Activated CD4-positive, alpha-beta T cell treated with anti-CD3 and anti-CD28 coated beads, Interleukin-2, amount 50 U/mL, for 24 hours (primary cell): ENCODE measurements around the gene ZNF576.
"Not testable (repeated sequence)": the region's sequence is repeated elsewhere in the genome, so short reads cannot be mapped to it uniquely, and the experiment has no call there.

Experiments
- DNase-seq, 2 donors: peaks; one replicate each; pipeline ENCODE4 v3.0.0-alpha.2; 2020; ENCODE audit warnings: low read depth in 1 of 2, low spot score in 1 of 2

ZNF576 gene

DNA sequence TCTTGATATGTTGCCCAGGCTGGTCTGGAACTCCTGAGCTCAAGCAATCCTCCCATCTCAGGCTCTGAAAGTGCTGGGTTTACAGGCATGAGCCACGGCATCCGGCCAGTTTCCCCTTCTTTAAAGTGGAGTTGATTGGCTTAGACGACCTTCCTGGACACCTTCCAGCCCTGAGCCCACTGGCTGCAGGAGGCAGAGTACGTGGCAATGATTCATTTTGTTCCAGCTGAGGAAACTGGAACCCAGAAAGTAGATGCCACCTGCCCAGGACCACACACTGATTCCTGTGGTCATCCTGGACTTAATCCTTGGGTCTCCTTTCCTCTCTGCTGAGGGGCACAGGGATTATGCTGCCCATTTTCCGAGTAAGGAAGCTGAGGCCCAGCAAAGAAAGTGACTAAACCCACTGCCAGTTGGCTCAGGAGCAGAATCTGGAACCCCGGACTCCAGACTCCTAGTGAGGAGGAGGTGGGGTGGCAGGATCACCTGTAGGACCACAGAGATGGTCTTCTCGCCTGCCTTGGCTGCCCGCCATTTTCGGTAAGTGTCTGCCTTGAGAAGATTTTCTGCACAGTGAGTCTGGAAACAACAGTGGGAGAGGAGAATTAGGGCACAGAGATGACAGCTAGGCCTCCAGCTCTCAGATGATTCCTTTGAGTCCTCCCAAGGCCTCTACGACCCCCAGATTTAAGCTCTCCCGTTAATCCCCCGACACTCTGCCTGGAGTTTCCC, 21.8 kb upstream of the ZNF576 start:
- DNase-seq = no peak

DNA sequence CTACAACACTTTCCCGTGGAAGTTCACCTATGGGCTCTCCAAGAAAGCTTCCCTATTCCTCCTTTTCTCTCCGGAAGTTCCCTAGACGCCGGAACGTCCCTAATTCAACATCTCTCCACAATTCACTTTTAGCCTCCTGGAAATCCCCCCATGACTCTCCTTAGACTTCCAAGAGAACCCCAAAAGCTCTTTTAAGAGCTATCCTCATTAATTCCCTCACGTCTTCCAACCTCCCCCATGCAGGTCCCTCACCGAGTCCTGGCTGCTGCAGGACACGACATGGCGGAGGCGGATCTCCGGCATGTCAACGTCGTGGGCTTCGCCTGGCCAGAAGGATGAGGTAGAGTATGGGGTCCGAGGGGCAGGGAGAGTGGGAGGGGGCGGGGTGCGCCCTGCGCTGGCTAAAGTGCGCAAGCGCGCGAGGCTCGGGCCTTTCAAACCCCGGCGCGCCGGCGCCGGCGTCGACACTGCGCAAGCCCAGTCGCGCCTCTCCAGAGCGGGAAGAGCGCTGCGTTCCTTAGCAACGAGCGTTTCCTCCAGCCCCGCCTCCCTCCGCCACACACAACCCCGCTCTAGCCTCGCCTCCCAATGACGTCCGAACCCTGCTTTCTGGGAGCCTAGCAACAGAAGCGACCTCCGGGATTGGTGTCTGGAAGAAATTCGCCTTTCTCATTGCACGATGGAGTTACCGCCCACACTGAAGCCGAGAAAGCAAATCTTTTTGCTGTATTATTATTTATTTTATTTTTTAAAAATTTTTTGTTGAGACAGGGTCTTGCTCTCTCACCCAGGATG, 21.0 kb upstream of the ZNF576 start, which contains the start of the genes PINLYP and XRCC1:
Gene PINLYP (plus strand): TSS at position 646 of the 795 bp plus-strand sequence. CDS start 1,391 bp downstream, outside the sequence.
Gene XRCC1 (minus strand): TSS at position 372 of the 795 bp plus-strand sequence. CDS start 69 bp downstream, at position 303.
- peak; percentile 80 to 97 for DNase-seq

DNA sequence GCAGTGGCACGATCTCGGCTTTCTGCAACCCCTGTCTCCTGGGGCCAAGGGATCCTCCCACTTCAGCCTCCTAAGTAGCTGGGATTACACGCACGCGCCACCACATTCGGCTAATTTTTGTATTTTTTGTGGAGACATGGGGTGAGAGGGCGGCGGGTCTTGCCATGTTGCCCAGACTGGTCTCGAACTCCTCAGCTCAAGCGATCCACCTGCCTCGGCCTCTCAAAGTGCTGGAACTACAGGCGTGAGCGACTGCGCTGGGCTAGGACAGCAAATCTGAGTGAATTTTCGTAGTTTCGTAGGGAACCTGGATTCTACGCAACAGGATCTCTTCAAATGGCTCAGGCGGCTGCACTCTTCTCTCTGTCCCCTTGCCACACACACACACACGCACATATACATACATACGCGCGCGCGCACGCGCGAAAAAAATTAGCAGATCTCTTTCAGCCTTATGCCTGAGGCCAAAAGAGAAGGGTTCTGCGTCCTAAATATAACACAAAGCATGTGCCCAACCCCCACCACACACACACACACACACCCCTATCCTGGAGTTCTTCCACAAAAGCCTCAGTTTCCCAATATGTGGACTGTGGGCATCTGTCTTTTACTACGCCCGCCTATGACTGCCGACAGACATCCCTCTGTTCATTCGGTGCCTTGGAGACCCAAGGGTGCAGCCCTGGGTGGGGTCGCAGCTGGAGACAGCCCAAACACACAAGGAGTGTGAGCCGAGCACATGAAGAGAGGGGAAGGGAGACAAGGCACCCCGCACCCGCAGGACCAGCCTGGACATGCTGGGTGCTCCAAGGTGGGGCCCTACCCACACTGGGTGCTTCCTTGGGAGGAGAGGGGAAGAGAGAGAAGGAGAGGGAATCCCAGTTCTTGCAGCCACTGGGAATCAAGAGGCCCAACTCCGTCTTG, 20.2 kb upstream of the ZNF576 start:
- no peak for DNase-seq

DNA sequence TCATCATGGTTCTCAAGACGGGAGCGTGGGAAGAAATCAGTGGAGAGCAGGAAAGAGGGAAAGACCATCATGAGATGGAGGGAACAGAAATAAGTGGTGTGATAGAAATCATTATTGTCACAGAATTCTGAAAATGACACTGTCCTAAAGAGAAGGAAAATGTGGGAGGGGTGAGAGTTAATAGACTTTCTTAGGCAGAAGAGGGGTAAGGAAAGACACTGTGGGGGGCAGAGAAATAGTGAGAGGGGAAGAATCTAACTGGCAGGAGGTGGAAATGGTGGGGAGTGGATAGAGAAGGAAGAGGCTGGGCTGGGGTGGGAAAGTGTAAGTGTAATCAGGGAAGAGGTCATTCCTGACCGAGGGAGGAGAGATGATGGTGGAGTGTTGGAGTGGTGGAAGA, 17.6 kb upstream of the ZNF576 start:
- DNase-seq = no peak

DNA sequence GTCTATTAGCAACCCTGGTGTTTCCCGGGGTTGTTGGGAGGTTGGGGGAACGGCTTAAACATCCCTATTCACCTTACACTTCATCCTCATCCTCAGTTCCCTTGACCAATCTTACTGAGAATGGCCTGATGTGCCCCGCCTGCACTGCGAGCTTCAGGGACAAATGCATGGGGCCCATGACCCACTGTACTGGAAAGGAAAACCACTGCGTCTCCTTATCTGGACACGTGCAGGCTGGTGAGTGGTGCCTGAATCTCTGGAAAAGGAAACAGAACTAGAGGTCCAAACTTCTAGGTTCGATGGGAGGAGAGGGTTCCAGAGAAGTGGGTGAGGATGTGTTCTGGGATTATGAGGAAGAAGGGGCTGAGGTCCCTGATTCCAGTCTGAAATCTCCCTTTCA, 14.9 kb upstream of the ZNF576 start:
- DNase-seq = no peak

DNA sequence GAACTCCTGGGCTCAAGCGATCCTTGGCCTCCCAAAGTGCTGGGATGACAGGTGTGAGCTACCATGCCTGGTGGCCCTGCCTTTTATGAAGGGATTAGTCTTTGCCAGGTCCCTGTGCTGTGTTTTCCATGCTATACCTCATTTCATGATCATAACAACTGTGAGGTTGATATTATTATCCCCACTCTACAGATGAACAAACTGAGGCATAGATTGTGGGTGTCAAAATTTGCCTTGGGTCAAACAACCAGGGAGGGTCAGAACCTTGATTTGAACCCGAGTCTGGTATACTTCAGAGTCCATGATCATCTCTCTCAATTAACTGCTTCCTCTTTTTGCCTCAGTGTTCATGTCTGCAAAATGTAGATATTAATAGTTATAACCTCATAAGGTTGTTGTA, 13.9 kb upstream of the ZNF576 start:
- DNase-seq = no peak

DNA sequence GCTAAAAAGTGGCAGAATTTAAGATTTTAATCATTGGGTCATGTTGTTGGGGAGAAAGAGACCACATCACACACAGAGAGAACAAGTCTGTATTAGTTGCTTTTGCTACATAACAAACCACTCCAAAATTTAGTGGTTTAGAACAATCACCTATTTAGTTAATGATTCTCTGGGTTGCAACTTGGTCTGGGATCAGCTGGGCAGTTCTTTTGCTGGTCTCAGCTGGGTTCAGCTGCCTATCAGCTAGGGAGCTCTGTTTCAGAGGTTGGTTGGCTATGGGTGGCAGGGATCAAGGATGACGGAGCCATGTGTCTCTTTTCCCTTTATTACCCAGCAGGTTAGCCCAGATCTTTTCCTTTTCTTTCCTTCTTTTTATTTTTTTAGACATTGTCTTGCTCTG, 11.9 kb upstream of the ZNF576 start:
- DNase-seq = no peak

DNA sequence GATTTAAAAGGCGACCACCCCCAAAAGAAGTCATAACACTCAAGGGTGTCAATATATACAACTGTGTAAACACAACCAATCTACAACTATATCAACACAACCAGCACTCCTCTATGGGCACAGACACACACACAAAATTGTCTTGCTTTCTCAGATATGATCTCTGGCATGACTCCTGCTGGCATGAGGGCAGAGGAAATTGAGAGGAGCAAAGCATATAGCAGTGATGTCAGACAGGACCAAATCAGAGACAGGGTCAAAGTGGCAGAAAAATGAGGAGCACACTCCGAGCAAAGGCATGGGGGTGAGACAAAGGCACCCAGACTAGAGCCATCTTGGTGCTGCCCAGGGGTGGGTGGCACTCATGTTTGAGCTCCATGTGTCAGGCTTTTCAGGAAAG, 10.0 kb upstream of the ZNF576 start:
- DNase-seq = no peak

DNA sequence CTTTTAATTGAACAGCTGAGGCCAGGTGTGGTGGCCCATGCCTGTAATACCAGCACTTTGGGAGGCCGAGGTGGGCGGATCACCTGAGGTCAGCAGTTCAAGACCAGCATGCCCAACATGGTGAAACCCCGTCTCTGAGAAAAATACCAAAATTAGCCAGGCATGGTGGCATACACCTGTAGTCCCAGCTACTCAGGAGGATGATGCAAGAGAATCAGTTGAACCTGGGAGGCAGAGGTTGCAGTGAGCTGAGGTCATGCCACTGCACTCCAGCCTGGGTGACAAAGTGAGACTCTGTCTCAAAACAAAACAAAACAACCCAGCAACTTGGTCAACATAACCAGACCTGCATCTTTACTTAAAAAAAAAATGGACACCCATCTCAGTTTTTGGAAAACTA, 9.4 kb upstream of the ZNF576 start:
- not testable (repeated sequence) for DNase-seq

DNA sequence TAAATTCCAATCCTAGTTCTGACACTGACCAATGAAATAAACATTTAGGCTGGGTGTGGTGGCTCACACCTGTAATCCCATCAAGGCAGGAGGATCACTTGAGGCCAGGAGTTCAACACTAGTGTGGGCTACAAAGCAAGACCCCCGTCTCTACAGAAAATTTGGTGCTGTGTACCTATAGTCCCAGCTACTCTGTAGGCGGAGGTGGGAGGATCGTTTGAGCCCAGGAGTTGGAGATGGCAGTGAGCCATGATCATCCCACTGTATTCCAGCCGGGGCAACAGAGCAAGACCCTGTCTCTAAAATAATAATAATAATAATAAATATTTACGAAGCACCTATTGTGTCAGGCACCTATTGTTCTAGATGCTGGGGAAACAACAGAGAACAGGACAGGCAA, 7.1 kb upstream of the ZNF576 start:
- DNase-seq = no peak

DNA sequence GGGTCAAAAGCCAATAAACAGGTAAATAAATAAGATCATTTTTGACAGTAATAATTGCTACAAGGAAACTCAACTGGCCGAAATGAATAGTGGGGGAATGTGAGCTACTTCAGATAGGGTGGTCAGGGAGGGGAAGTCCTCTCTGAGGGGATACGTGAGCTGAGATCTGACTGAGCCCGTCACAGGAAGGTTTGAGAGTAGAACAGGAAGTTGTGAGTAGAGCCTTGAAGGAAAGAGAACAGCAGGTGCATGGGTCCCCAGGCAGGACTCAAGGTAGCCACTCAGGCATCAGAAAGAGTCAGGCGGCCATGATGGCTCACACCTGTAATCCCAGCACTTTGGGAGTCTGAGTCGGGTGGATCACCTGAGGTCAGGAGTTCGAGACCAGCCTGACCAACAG, 6.7 kb upstream of the ZNF576 start:
- DNase-seq = no peak

DNA sequence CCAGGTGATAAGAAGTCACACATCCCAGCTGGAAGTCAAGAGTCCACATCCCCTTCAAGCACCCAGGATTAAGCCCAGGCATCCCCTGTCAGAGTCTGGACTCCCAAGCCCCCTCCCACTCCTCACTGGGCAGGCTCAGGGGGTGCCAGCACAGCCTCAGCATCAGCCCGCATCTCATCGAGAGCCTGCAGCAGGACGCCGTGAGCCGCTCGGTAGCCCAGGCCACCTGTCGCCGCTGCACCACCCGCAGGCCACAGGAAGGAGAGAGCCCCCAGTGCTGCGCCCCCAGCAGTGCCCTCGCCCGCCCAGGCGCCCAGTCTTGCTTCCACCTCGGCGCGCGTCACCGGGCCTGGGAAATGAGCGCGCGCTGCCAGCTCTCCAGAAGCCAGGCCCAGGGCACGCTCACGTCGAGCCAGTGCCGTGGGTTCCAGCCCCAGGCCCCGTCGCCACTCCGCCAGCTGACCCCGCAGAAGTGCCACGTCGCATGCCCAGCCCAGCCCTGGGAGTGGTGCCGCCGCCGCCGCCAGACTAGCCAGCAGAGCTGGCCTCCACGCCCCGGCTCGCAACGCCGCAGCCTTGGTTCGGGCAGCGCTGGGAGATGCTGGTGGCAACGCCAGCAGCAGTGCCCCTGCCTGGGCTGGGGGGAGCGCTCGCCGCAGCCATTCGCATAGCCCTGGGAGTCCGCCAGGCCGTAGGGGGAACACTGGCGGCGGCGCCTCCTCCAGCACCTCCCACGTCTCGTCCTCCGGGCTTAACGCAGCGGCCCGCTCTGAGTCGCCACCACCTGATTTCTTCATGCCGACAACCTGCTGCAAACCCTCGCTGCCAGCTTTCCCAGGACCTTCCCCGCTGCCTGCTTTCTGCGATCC, 4.3 kb upstream of the ZNF576 start:
- no peak for DNase-seq

DNA sequence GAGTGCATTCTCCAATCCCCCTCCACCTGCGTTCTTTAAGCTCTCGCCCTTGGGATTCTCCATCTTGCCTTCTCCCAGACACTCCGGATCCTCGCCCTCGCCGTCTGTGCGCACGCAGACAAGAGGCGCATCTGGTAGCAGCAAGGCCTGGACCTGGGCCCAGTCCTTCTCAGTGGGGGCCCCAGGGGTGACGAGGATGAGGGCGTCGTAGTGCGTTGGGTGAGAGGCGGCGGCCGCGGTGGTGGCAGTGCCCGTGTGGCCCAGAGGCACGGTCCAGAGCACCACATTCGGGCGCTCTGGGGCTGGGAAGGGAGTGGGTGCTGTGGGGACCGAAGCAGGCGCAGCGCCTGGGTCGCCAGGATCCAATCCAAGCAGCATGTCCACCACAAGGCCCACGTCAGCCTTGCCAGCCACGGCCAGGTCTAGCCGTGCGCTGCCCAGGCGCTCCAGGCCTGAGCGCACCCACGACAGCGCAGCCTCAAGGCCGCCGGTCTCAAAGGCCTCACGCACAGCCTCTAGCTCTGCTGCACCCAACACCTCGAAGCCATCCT, 3.5 kb upstream of the ZNF576 start:
- no peak for DNase-seq

DNA sequence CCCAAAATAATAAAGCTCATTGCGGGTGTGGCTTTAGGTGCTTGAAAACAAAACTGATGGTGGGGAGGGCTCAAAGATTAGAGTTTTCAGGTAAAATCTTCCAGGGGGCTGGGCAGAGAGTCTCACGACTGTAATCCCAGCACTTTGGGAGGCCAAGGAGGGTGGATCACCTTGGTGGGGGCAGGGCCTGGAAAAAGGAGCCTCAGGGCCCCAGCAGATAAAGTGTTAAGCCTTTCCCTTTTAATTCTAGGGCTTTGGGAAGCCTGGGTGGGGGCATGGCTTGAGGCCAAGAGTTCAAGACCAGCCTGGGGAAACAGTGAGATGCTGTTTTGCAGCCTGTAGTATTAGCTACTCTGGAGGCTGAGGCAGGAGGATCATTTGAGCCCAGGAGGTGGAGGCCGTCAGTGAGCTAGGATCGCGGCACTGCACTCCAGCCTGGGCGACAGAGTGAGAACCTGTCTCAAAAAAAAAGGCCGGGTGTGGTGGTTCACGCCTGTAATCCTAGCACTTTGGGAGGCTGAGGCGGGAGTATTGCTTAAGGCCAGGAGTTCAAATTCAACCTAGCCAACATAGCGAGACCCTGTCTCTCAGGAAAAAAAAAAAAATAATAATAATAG, 2.2 kb upstream of the ZNF576 start:
- no peak for DNase-seq

DNA sequence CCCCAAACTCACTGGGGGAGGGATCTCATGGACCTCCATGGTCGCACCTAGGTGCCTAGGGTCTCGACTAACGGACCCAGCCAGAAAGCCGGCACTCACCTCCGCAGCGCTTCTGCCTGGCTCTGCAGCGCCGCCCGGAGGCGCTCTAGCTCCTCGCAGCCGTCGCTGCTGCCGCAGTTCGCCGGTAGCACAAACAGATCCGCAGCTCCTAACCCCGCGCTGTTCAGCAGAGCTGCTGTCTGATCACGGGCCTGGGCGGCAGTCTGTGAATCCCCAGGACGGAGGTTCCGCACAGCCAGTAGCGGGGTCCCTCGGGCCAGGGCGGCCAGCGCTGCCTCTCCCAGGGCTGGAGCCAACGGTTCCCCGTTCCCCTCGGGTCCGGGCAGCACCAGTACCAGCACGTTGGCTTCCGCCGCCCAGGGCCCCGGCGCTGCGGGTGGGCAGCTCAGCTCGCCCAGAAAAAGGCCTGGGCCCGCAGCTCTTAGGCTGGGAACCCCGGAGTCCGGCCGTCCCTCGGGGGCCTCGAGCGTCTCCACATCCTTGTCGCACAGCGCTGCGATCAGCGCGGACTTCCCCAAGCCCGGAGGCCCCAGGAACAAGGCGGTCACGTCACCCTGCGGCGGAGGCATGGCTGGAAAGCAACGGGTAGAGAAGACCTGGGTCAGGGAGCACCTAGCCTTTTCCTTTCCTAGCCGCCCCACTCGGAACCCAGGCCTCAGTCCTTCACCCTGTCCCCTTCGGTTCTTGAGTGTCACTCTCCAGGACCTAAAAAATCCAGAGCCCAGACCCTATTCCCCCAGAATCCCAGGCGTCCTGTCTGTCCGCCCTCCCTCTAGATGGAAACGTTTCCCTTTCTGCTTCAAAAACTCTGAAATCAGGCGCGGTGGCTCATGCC, 1.4 kb upstream of the ZNF576 start:
- peak; percentile 49 to 51 for DNase-seq

DNA sequence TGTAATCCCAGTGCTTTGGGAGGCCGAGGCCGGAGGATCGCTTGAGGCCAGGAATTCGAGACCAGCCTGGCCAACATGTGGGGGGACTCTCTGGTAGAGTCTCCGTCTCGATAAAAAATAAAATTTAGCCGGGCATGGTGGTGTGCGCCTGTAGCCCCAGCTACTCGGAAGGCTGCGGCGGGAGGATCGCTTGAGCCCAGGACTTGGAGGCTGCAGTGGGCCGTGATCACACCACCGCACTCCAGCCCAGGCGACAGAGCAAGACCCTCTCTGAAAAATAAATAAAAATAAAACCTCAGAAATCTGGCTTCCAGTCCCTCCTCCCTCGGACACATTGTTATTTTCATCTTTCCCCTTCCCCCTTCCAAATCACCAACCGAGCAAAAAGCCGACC, 793 bp upstream of the ZNF576 start:
- DNase-seq = no peak

DNA sequence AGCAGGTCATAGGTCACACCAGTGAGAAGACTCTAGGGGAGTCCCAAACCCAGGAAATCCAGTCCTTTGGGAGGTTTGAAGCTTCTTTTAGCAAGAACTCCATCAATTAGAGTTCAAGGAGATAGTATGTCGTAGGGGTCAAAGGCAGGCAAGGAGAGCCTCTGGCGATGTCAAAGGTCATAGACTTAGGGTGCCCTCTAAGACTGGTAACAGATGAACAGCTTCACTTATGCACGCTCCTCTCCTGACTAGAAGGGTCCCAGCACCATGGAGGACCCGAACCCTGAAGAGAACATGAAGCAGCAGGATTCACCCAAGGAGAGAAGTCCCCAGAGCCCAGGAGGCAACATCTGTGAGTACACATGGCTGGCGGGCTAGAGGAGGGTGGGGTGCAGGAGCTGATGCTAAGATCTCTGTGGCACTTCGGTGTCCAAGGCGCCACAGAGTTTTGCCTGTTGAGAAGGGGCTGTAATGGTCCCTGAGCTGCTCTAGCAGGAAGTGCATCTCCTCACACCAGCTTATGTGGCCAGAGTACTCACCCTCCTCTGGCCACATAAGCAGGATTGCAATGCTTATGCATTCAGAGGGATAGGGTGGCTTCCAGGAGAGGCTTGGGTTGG, 557 bp downstream of the ZNF576 start:
- no peak for DNase-seq

DNA sequence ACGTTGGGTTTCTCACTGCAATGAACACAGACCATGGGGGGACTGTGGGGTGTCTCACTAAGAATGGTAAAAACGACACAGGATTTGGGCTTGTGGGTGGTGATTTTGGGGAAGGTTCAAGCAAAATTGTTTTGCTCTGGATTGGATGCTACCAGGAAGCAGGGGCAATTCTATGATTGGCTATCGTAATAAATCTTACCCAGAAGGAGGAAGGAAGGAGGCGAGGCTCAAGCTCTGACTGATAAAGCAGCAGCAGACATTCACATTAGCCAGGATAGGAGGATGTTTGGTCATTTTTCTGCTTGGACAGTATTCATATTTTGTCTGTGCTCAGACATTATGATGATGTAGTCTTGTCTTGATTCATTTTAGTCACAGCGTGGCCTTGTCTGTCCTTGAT, 1.5 kb downstream of the ZNF576 start:
- no peak for DNase-seq
